ENCODE data around the gene KRT80.

Gene KRT80

GRCh38 chr12:52210925-52211650 lies 19.3 kb upstream of the KRT80 start:
- DNase-seq (ENCODE audit: low spot score) = no peak

GRCh38 chr12:52210186-52210924 lies 18.5 kb upstream of the KRT80 start:
- DNase-seq (ENCODE audit: low spot score) = no peak

GRCh38 chr12:52209321-52209720 lies 17.5 kb upstream of the KRT80 start:
- DNase-seq (ENCODE audit: low spot score) = no peak

GRCh38 chr12:52208424-52209165 lies 16.8 kb upstream of the KRT80 start:
- no peak for DNase-seq (ENCODE audit: low spot score)

- DNase-seq (ENCODE audit: low spot score) = no peak
Observed at GRCh38 chr12:52207895-52208294, 16.1 kb upstream of the KRT80 start.

- no peak for DNase-seq (ENCODE audit: low spot score)
Observed at GRCh38 chr12:52207106-52207505, 15.3 kb upstream of the KRT80 start.

GRCh38 chr12:52206304-52207040 lies 14.7 kb upstream of the KRT80 start:
- DNase-seq (ENCODE audit: low spot score) = peak; percentile 76

GRCh38 chr12:52205612-52206303 lies 13.9 kb upstream of the KRT80 start:
- no peak for DNase-seq (ENCODE audit: low spot score)

- no peak for DNase-seq (ENCODE audit: low spot score)
Observed at GRCh38 chr12:52204931-52205505, 13.2 kb upstream of the KRT80 start.

- DNase-seq (ENCODE audit: low spot score) = peak; percentile 76
Observed at GRCh38 chr12:52204095-52204930, 12.5 kb upstream of the KRT80 start.

- DNase-seq (ENCODE audit: low spot score) = peak; percentile 99
Observed at GRCh38 chr12:52203079-52203921, 11.5 kb upstream of the KRT80 start.

- peak; percentile 58 for DNase-seq (ENCODE audit: low spot score)
Observed at GRCh38 chr12:52202361-52203078, 10.7 kb upstream of the KRT80 start.

GRCh38 chr12:52201451-52201839 lies 9.6 kb upstream of the KRT80 start:
- no peak for DNase-seq (ENCODE audit: low spot score)

GRCh38 chr12:52200781-52201450 lies 9.1 kb upstream of the KRT80 start:
- DNase-seq (ENCODE audit: low spot score) = no peak

- no peak for DNase-seq (ENCODE audit: low spot score)
Observed at GRCh38 chr12:52200086-52200780, 8.4 kb upstream of the KRT80 start.

- no peak for DNase-seq (ENCODE audit: low spot score)
Observed at GRCh38 chr12:52199294-52199919, 7.6 kb upstream of the KRT80 start.

Measured in SW480 (cell line).